ENCODE data around the gene PHKA2.

Gene PHKA2

DNA sequence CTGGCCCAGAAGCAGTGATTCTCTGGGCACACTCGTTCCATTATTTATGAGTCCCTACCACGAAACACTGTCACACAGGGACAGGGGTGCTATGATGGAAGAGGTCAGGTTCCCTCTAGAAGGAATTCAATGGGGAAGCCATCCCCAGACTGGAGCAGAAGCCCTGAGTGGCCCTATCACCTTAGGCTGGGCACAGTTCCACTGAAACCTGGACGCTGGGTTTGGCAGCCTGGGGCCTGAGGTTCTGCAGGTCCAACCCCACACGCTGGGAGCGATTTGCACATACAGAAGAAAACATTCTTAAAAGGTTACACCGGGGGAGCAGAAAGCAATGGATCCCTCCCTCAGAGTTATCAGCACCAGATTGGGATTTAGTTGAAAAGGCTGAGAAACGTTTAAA is 63.3 kb downstream of the PHKA2 start:
- DNase-seq, result no peak

DNA sequence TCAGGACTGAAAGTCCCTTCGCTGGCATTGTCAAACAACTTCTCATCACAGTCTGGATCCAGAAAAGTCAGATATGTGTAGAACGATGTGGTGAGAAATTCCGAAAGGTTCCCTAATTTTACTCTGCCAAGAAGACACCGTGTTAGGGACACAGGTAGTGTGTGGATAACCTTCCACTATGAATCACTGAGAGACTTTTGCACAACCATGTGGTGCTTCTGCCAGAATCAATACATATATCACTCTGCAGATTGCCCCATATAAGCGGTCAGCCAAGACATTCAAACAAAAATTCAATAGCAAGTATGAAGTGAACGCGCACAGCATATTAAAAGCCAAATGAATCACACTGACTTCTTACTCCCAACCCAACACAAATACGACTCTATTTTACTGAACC is 63.8 kb downstream of the PHKA2 start:
- DNase-seq, result no peak

DNA sequence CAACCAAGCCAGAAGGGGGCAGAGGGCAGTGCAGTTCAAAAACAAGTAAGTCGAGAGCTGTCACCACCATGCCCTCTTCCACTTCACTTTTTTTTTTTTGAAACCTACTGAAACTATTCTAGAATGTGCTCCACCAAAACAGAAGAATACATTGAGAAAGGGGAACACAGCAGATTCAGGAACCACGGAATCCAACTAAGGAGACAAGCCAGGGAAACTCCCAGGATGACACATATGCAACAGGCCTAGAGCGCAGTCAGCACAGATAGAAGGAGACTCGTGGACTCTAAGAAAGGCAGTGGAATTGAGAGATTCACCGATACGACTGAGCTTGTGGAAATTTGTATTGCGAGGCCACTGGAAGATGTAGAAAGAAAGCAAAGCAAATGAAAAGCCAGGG is 66.1 kb downstream of the PHKA2 start:
- DNase-seq, result no peak

DNA sequence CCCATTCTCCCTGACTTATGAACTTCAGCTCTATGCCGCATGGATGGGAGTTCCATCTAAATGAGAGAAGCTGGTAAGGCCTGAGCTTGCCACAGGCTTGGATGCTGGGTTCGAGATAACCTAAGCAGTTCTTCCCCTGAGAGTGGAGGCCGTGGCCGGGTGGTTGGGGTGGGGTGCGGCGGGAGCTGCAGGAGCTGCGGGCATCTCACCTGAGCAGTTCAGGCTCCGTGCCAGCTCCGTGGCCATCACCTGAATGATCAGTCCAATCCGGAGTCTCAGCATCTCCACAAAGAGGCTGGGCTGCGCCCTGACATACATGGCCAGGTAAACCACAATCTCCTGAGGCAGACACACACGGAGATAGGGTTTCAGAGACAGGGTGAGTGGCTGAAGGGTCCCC is 77.6 kb downstream of the PHKA2 start:
- DNase-seq, result no peak

DNA sequence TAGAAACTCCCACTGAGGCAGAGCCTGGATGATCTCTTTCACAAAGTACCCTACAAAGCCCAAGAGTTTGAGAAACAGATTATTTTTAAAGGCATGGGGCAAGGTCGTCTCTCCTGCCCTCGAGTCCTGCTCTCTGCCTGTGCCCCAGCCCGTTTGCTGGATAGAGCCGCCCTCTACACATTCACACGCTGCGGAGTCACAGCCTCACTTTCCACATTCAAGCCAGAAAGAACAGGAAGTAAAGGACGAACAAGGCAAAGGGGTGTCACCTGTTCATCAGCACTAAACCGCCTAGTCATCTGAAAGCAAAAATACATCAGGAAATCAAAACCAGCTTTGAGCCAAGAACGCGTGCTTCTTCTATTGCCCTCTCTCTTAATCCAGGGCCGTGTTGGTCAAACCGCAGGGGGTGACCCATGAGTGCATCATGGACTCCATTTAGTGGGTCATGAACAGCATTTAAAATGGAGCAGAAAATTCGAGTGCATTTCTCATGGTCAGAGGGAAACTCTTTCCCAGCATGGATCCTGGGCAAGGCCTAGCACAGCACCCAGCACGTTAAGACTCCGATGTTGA is 83.4 kb downstream of the PHKA2 start:
- no peak for DNase-seq

DNA sequence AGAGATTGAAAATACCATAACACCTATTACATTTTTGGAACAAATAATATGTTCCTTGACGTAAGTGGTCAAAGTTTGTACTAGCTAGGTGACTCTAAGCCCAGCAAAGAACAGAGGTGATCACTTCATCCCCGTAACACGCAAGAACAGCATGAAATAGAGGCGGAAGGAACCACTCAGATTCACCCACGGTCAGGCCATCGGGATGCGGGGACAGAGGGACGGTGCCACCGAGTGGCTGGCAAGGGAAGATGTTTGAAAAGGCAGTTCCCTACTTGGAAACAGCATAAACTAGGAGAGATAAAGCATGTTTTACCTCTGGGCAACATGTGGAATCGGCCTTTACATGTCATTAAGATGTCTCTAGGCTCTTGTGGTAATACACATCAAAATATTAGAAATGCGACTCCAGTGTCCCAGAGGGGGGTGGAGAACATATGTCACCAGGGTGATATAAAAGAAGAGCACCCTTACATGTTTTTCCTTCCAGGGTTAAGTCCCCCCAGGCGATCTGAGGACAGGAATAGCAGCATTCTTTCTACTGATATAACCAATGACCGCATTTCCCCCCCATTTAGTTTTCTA is 84.0 kb downstream of the PHKA2 start:
- no peak for DNase-seq

DNA sequence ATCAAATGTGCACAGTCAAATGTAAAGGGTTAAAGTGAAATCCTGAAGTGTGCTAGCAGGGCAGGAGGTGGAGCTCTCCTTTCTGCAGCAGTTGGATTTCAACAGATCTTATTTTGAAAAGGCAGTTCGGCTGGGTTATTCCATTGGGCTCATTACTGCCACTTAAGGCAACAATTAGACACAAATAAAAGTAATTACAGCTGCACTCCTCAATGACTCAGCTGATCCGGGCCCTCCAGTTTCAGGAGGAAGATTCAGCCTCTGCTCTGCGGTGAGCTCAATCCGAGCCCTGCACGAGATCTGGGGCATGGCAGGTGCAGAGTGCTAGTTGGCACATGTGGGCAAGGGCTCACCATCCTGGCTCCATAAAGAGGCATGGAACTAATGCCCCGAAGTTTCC is 85.4 kb downstream of the PHKA2 start:
- DNase-seq, result no peak

DNA sequence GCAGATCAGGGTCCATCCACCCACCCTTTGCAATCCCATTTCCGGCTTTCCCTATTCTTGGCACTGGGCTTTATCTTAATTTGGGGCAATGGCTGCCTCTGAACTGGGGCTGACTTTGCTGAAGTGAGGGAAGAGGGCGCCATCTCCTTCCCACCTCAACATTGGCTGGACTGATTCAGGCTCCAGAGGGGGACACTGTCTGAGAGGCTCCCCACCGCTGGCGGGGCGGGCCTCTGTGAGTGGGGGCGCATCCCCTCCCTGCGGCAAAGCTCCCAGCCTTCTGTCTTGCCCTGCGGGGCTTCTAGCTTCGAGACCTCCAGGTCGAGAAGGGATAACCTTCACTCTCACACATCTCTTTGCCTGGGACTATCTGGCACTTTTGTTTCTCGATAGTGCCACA is 85.8 kb downstream of the PHKA2 start:
- DNase-seq, result no peak

DNA sequence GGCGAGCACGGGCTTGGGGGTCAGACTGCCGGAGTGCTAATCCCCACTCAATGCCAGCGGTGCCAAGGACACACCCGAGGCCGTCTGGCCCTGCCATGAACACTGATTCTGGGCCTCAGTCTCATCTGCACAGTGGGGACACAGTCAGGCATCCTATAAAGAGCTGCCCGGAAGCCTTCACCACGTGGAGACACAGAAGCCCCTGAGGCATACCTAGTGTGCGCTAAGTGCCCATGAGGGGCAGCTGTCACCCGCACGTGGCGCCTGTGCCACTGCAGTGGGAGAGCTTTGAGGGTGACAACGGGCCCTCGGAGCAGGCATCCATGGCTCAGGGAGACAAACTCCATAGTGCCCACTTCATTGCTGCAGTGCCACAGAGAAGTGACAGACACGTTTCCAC is 86.3 kb downstream of the PHKA2 start:
- no peak for DNase-seq

DNA sequence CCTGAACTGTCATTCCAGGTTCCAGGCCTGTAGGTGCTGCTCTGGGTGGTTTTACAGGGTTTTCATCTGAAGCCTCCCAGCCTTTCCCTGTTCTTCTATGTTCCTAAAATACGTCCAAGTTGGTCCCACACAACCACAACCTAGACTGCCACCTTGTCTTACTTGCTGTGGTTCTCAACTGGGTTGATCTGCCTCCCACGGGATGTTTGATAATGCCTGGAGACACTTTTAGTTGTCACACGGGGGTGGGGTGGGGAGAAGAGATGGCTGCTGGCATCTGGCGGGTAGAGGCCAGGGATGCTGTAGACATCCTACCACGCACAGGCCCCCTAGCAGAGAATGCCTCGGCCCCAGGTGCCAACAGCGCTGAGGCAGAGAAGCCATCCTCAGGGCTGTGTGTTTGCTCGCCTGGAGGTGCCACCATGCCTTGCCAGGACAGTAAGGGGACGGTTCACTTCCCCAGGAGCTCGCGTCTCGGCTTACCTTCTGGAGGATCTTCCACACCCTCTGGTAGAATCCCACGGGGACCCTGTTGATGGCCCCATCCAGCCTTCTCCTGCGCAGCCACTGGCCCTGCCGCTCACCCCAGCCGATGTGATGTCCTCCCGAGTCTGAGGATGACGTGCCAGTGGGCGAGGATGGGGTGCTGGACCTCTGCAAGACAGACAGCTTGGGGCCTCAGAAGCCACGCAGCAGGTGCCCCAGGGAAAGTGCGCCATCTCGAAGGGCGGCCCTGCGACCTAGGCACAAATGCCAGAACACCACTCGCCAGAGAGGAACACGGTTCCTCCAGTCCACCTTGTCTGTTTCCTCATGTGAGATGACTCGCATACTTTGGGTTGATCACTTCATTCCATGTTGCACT is 87.0 kb downstream of the PHKA2 start:
- no peak for DNase-seq

DNA sequence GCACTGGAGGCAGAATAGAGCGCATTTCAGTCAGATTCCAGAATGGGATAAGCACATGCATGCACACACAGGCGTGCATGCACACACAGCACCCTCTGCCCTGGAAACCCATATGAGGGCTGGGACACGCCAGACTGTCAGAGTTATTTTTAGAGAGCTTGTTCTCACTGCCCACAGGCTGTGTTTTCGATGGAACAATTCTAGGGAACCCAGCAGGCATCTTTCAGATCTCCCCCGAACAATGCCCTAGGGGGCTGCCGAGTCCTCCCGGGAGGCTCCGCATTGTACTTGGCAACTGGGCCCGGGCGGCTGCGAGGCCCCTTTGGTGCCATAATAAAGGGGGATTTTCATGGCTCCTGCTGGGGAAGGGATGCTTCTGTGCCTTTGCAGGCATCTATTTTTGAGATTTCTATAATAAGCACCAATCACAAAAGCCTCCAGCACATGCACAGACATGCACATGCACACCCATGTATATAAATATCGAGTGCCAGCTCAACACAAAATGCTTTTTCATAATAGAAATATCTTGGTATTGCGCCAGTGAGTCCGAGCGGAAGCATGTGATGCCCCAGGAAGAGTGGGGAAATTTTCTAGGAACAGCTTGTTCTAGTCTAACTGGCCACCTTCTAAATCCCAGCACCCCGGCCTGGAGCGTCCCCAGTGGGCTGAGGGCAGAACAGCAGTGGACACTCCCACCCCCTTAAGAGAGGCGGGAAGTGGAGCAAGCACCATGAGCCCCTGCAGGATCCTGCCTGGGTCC is 88.5 kb downstream of the PHKA2 start:
- no peak for DNase-seq

DNA sequence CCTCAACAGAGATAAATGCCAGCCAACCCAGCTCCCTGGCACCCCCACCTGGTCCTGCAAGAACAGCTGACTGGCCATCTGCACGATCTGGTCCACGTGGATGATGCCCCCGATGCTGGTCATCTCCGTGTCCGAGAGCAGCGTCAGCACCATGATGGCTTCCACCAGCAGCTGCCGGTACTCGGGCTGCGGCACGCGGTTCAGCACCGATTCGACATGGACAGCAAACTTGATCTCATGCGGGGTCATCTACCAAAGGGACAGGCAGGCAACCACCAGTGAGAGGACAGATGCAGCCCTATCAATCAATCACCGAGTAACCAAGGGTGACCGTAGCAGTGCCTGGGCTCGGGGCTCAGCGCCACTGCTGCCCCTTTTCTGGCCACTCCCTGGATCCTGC is 89.8 kb downstream of the PHKA2 start:
- no peak for DNase-seq

DNA sequence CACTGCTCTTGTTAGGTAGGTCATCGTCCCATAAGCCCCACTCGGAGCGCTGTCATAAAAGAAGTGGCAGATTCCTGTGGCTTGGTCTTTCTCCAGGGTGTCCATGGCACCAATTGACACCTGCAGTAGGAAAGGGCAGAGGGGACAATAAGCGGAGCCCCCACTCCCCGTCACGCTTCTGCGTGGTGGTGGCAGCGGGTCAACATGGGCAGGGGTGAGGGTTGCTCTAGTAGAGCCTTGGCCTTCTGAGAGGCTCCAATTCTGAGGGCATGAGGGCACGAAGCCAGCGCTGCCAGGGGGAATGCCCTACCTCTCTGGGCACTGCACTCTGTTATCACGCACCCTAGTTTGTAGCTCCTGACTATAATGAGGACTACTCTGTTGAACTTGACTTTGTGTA is 90.4 kb downstream of the PHKA2 start:
- DNase-seq, result no peak

DNA sequence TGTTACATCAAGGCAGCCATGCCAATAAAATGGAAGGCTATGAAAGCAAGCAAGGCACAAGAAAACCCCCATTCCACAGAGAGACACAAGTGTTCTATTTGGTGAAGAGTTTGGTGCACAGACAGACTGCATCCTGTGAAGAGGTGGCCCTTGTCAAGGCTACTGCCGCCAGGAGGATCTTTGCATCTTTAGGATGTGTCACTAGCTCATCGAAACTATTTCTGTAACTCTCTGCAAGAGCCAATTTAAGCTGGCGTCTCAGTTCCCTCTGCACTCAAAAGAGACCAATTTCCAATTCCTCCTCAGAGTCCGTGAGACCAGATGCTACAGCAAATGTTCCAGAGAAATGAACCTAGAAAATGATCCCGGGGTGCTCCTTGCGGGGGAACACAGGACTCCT is 91.0 kb downstream of the PHKA2 start:
- no peak for DNase-seq

DNA sequence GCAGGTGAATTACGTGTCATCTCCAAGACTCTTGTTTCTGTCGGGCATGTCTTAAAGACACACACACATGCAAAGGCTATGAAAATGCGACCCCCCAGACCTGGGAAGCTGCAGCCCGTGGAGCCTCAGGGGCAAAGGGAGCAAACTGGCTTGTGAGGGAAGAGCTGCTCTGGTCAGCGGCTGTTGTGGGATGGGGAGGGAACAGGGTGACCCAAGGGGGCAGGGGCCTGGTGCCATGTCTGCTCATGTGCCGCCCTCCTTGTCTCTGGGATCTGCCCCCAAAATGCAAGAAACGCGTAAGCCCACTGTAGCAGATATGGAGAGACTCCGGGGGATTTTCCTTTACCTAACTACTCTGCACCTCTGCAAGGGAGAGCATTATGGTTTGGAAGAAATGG is 92.4 kb downstream of the PHKA2 start:
- no peak for DNase-seq

DNA sequence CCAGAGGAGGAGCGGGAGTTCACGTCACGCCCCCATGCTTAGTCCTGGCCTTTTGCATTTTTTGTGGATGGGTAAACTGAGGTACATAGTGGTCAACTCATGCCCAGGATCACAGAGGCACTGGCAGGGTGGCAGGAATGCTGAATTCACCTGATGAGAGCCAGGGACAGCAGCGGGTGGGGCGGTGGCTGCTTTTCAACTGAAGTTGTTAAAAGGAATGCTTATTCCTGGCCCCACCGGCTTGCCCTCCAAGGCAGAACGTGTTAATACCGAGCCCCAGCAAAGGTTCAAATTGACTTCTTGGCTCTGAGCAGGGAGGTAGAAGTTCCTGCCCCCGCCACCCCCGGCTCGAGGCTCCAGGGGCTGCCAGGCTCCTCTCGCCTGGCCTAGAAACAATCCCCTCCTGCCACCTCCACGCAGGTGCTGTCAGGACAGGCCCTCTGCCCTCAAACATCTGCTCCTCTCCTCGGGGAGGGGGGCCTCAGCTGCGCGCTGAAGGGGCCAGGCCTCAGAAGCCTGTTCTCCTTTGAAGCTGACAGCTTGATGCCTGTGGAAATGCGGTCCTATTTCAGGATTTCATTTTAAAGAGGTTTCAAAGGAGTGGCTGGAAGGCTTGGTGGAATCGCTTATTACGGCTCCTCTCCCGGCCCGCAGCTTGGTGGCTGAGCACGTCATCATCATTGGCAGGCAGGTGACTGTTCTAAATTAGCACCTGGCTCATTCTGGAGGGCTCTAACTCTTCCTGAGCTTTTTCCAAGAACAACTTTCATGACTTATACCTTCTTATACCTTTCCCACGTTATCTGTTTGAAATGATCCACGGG is 93.0 kb downstream of the PHKA2 start:
- no peak for DNase-seq

DNA sequence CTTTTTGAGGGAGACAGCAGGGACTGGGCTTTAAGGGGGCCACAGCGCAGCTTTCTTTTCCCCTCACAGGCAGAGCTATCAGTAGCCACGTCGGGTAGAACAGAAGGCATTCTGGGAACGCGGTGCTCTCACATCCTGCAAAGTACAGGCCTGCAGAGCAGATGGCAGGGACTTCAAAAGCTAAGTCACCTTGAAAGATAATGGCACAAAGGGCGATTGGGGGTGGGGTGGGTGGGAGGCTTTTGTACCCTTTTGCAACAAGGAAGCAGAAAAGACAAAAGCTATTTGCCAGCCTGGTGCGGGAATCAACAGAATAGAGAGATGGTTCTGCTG is 93.9 kb downstream of the PHKA2 start:
- no peak for DNase-seq

DNA sequence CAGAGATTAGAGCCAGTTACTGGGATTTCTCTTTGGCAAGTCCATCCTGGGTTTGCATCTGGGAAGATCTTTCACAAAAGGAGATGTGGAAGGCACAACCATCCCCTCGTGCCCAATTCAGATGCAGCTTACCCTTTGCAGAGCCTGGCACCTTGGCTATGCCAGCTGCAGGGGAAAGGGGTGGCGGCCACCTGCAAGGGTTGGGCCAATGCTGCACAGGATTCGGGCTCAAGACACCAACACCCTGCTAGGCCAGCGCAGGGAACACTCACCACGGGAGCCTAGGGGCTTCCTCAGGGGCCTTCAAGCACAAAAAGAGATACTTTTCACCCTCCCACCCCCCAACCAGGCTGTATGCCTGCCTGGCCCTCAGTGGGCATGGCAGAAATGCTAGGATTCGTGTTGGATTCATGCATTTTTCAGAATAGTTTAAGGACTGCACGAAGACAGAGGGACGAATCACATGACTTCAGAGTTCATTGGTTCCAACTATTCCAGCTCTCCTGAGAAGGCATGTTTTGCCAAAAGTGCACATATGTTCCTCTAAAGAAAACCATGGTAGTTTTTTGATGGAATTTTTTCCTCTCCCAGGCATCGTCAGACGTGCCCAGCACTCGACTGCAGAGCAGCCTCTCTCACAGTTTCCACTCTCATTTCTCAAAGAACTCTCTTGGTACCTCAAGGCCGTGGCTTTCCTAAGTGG is 94.4 kb downstream of the PHKA2 start:
- no peak for DNase-seq

DNA sequence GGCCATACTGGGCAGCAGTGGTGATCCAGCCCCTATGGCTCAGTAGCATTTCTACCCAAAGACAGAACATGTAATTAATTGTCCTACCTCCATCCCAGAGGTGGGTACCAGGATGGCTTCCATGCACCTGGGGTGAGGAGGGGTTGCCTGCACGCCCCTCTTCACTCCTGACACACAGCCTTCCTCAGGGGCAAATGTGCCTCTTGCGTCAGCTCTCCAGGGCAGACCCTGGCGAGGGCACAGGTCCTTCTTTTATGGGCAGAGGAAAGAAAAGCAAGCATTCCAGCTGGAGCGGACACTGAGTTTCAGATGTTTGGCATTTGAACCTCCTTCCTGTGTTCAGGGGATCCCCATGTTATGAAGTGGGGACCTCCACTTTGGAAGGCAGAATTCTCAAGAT is 95.6 kb downstream of the PHKA2 start:
- DNase-seq, result no peak

DNA sequence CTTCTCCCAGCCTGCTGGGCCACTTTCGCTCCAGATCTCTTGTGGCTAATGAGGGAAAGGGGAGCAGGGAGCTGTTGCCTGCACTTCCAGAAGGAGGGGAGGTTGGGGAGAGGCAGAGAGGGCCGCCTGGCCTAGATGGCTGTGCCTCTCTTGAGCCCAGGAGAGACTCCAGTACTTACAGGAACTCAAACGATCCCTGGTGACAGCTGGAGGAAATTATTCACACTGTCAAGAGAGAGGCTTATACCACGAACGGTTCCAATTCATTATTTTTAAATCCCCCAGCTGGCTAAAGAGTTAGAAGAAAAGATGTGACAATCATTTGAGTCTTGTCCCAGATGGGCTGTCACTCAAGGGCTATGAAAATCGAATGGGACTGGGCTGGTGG is 96.1 kb downstream of the PHKA2 start:
- DNase-seq, result no peak

DNA sequence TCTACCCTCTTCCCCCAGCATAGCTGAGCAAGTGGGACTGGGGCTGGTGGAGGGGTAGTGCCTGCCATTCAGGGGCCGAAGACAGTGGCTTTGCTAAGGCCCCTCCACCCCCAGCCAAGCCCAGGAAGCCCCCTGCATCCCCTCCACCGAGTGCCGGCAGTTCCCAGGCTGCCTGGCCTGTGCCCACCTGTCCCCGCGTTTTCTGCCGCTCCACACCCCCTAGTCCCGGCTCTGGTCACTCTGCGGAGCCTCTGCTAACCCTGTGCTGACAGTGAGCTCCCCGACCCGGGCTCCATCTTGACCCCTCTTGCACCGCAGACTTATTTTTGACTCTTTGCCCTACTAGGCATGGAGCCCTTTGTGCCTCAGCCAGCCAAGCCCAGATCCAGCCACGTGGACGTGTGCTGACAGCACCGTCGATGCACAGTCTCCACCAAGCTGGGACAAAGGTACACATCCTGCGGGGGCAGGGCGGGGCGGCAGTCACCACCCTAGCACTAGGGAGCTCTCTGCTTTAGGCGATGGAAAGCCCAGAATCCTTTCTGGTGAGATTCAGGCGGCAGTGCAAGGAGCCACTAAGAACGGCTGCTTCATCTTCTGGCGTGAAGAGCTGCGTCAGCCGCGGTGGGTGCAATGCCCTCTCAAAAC is 96.6 kb downstream of the PHKA2 start:
- DNase-seq, result no peak
